Psoas muscle (tissue), 8 donors: ENCODE results near the gene ATRAID. TPM values are rescaled to one million over a fixed set of nuclear protein-coding genes. Genes with fewer than 3 reads are reported as not detected.

Source experiments
- ATAC-seq, 4 donors: fragments of 200-7000 bp; cut with Tn5 transposase; one replicate each; pipeline ENCODE4 v1.9.1; 2020; ENCODE audit warnings: moderate library complexity in 3 of 4, mild to moderate bottlenecking in 2 of 4
- DNase-seq, 2 donors: peaks; one replicate each; pipeline ENCODE4 v3.0.0-alpha.2; 2020
- H3K27ac ChIP-seq: fragments of 200-600 bp; one replicate; pipeline ENCODE4 v1.8.0; 2022
- H3K27me3 ChIP-seq, 3 donors: fragments of 200-600 bp in 1 of 3; one replicate each; pipeline versions ENCODE4 v1.6.1 to v1.8.0; 2013 to 2022; ENCODE audit warnings: low read length in 2 of 3, mild to moderate bottlenecking in 2 of 3, moderate library complexity in 1 of 3; ENCODE audit not compliant: insufficient read depth in 3 of 3
- H3K36me3 ChIP-seq, 2 donors: fragments of 200-600 bp in 1 of 2; one replicate each; pipeline versions ENCODE4 v1.6.1 to v1.8.0; 2013 to 2022; ENCODE audit warnings: low read depth in 1 of 2, mild to moderate bottlenecking in 1 of 2, moderate library complexity in 1 of 2; ENCODE audit not compliant: insufficient read depth in 1 of 2
- H3K4me1 ChIP-seq: fragments of 200-600 bp; one replicate; pipeline ENCODE4 v1.8.0; 2022
- H3K4me3 ChIP-seq: fragments of 200-600 bp; one replicate; pipeline ENCODE4 v1.8.0; 2022; ENCODE audit warnings: mild to moderate bottlenecking
- H3K9me3 ChIP-seq: fragments of 200-600 bp; one replicate; pipeline ENCODE4 v1.8.0; 2022
- WGBS, 3 donors: extraction: QIAGEN DNeasy Blood & Tissue Kit; methylation state at CpG; one replicate each; pipeline versions ENCODE4 v1.1.6 to v1.1.7; 2013; 5-methylcytosine and 5-hydroxymethylcytosine counted together
- intact Hi-C, 2 donors: fragments of 100-400 bp; cut with DNase I; formaldehyde crosslinking; loops; one replicate each; pipeline versions ENCODE4 v1.11.0 to v1.14.2; 2022
- polyA plus RNA-seq, 3 donors: library from polyadenylated mRNA; stranded (reverse); fragments of 200-250 nt; gene quantifications; one replicate each; pipeline ENCODE4 v1.2.3, GENCODE V29; 2013
- total RNA-seq, 4 donors: library from RNA; stranded (reverse); fragmentation: NEBNext Ultra II Directional in 2 of 4; extraction: Animal tissue kit (Norgen Biotek cat#: 25700) in 2 of 4; gene quantifications; one replicate each; pipeline versions ENCODE4 v1.2.1 to v1.2.4, GENCODE V29; 2021 to 2023
- TF ChIP-seq, protein P1 (sequence below): fragments of 200-600 bp; IDR thresholded peaks from one replicate; pipeline ENCODE4 v1.8.0; 2022; ENCODE audit warnings: antibody characterized with exemption
- donor health status: healthy with polysubstance abuse.
- donor health status: DM: no; HTN: no; CAD: no; lungs with moderate emphysema.
- donor health status: Bipolar disorder and iron deficiency.
- donor health status: healthy.
- donor health status: DM: yes; HTN: yes; CAD: no.
- donor health status: DM: no; HTN: no; CAD: no.
- donor health status: DM: no; HTN: no; CAD: no.
- donor health status: DM: yes; HTN: yes; CAD: no.

ATRAID gene
- total and polyA plus RNA-seq, 7 donors, result 87.1 to 188 (median 101) TPM

DNA sequence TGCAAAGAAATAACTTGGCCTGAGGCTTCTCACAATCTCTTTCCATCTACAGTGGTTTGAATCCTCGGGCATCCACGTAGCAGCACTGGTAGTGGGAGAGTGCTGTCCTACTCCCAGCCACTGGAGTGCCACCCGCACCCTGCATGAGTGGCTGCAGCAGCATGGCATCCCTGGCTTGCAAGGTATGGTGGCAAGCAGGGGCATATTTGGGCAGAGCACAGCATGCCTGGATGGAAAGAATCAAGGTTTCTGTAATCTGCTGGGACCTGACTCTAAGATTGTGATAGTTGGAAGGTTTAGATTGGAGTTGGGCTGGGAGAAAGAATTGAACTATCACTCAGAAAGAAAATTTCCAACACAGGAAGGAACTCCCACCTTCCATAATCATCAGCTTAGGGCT is 9.3 kb downstream of the ATRAID start:
- peaks cover 20 to 90% of the 10 kb centered on the region in 2 donors for H3K36me3 ChIP-seq
- no peaks in the 10 kb centered on the region for H3K27me3 ChIP-seq
- no peak for ATAC-seq

GRCh38 chr2:27222407-27222806 is 10.6 kb downstream of the ATRAID start:
- no peaks in the 10 kb centered on the region for H3K9me3 ChIP-seq
- intact Hi-C loops, result no loop called here
- ATAC-seq, result no peak
- DNase-seq, result no peak
- no peak overlapping the region for H3K27ac ChIP-seq
- TF ChIP-seq, protein P1, sequence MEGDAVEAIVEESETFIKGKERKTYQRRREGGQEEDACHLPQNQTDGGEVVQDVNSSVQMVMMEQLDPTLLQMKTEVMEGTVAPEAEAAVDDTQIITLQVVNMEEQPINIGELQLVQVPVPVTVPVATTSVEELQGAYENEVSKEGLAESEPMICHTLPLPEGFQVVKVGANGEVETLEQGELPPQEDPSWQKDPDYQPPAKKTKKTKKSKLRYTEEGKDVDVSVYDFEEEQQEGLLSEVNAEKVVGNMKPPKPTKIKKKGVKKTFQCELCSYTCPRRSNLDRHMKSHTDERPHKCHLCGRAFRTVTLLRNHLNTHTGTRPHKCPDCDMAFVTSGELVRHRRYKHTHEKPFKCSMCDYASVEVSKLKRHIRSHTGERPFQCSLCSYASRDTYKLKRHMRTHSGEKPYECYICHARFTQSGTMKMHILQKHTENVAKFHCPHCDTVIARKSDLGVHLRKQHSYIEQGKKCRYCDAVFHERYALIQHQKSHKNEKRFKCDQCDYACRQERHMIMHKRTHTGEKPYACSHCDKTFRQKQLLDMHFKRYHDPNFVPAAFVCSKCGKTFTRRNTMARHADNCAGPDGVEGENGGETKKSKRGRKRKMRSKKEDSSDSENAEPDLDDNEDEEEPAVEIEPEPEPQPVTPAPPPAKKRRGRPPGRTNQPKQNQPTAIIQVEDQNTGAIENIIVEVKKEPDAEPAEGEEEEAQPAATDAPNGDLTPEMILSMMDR, result no peak
- 92 to 97% (median 93%) methylated on average over 5 of the region's 5 CpGs for WGBS, 3 donors
- H3K4me3 ChIP-seq, result no peak overlapping the region
- H3K27me3 ChIP-seq, result no peaks in the 10 kb centered on the region
- H3K36me3 ChIP-seq, result peaks cover 26 to 95% of the 10 kb centered on the region in 2 donors
- peaks cover 5% of the 10 kb centered on the region for H3K4me1 ChIP-seq

More for the DNA sequence above, 9.3 kb downstream of the ATRAID start:
- TF ChIP-seq, protein P1, result no peak
- no peaks in the 10 kb centered on the region for H3K9me3 ChIP-seq
- no peak overlapping the region for H3K27ac ChIP-seq
- peaks cover 9% of the 10 kb centered on the region for H3K4me1 ChIP-seq
- no peak for DNase-seq
- H3K4me3 ChIP-seq, result no peak overlapping the region
- WGBS, 3 donors, result 88 to 95% (median 93%) methylated on average over 3 of the region's 3 CpGs
- intact Hi-C loops, result no loop called here

GRCh38 chr2:27223416-27223815 is 11.6 kb downstream of the ATRAID start:
- 91 to 98% (median 98%) methylated on average over 6 of the region's 6 CpGs for WGBS, 3 donors
- no peaks in the 10 kb centered on the region for H3K9me3 ChIP-seq
- intact Hi-C loops, result no loop called here

GRCh38 chr2:27225526-27225925 is 13.7 kb downstream of the ATRAID start:
- Histone ChIP-seq H3K9me3 (no peaks in the 10 kb centered on the region), H3K36me3 (peaks cover 23 to 99% of the 10 kb centered on the region in 2 donors), H3K27ac (no peak overlapping the region), H3K27me3 (no peaks in the 10 kb centered on the region), H3K4me1 (no peaks in the 10 kb centered on the region), H3K4me3 (no peak overlapping the region)
- TF ChIP-seq, protein P1, result no peak
- DNase-seq (no peak), ATAC-seq (no peak)
- 87 to 96% (median 89%) methylated on average over 9 of the region's 9 CpGs for WGBS, 3 donors
- intact Hi-C loops, result no loop called here

More at GRCh38 chr2:27223416-27223815, 11.6 kb downstream of the ATRAID start:
- Histone ChIP-seq H3K27me3 (no peaks in the 10 kb centered on the region), H3K36me3 (peaks cover 26 to 99% of the 10 kb centered on the region in 2 donors), H3K27ac (no peak overlapping the region), H3K4me1 (no peaks in the 10 kb centered on the region), H3K4me3 (no peak overlapping the region)
- TF ChIP-seq, protein P1, result no peak
- DNase-seq (no peak), ATAC-seq (no peak)

- no peak for DNase-seq
- intact Hi-C loops, result no loop called here
- TF ChIP-seq, protein P1, result no peak
Observed at GRCh38 chr2:27227501-27227900, 15.7 kb downstream of the ATRAID start.

More at GRCh38 chr2:27227501-27227900, 15.7 kb downstream of the ATRAID start:
- 84 to 96% (median 94%) methylated on average over 2 of the region's 2 CpGs for WGBS, 3 donors
- H3K4me1 ChIP-seq, result no peaks in the 10 kb centered on the region
- H3K36me3 ChIP-seq, result peaks cover 18 to 98% of the 10 kb centered on the region in 2 donors
- no peak overlapping the region for H3K27ac ChIP-seq
- H3K9me3 ChIP-seq, result no peaks in the 10 kb centered on the region
- no peak for ATAC-seq
- no peaks in the 10 kb centered on the region for H3K27me3 ChIP-seq
- no peak overlapping the region for H3K4me3 ChIP-seq
